Caco-2 (cell line): ENCODE measurements around the gene FAM216A. TPM values are rescaled to one million over a fixed set of nuclear protein-coding genes. Genes with fewer than 3 reads are reported as not detected.

Source experiments
- BruUV-seq: library from RNA; stranded (reverse); fragments of 400-500 nt; replicated peaks from 2 replicates; lab custom pipeline; 2021; lab: Mats Ljungman, UMichigan
- CTCF ChIA-PET: fragments of 300-600 bp; sonication (Branson Sonifier 250); formaldehyde crosslinking; loops from one replicate; lab custom pipeline; 2022; ENCODE audit warnings: antibody characterized with exemption; lab: Charles Lee
- POLR2A ChIA-PET: fragments of 300-600 bp; sonication (Branson Sonifier 250); formaldehyde crosslinking; loops from one replicate; lab custom pipeline; 2022; ENCODE audit warnings: antibody characterized with exemption; lab: Charles Lee
- DNase-seq, 2 experiments: peaks; one replicate each; pipeline versions ENCODE4 v3.0.0 to v3.0.0-alpha.2; 2020 to 2022
- H3K27me3 ChIP-seq: replicated peaks from 2 replicates; pipeline ENCODE4 v1.6.0; 2011; ENCODE audit warnings: low read length; ENCODE audit not compliant: control insufficient read depth, insufficient read depth
- H3K36me3 ChIP-seq: 2 replicates; pipeline ENCODE4 v1.5.1; 2011; ENCODE audit warnings: low read length; ENCODE audit not compliant: control insufficient read depth, insufficient read depth
- H3K4me1 ChIP-seq: fragments of 250-450 bp; sonication (Bioruptor Pico); 2 replicates; pipeline ENCODE4 v1.5.1; 2020; ENCODE audit warnings: mild to moderate bottlenecking
- H3K4me3 ChIP-seq: 2 replicates; pipeline ENCODE4 v1.5.1; 2011; ENCODE audit warnings: low read depth, mild to moderate bottlenecking, control low read depth, low read length
- H3K9me3 ChIP-seq: fragments of 250-450 bp; sonication (Bioruptor Pico); 2 replicates; pipeline ENCODE4 v1.5.1; 2020; ENCODE audit warnings: mild to moderate bottlenecking, moderate library complexity
- H3K27ac Mint-ChIP-seq: one replicate; pipeline ENCODE4 v1.8.0; 2022; ENCODE audit warnings: mixed read lengths; ENCODE audit not compliant: unreplicated experiment
- H3K27me3 Mint-ChIP-seq: one replicate; pipeline ENCODE4 v1.8.0; 2022; ENCODE audit warnings: mixed read lengths; ENCODE audit not compliant: insufficient read depth, unreplicated experiment
- H3K36me3 Mint-ChIP-seq: one replicate; pipeline ENCODE4 v1.8.0; 2022; ENCODE audit warnings: mild to moderate bottlenecking, mixed read lengths; ENCODE audit not compliant: insufficient read depth, unreplicated experiment
- H3K4me1 Mint-ChIP-seq: one replicate; pipeline ENCODE4 v1.8.0; 2022; ENCODE audit warnings: low read depth, mixed read lengths; ENCODE audit not compliant: unreplicated experiment
- H3K4me3 Mint-ChIP-seq: one replicate; pipeline ENCODE4 v1.8.0; 2022; ENCODE audit warnings: mild to moderate bottlenecking, moderate library complexity, mixed read lengths; ENCODE audit not compliant: unreplicated experiment
- H3K9me3 Mint-ChIP-seq: one replicate; pipeline ENCODE4 v1.8.0; 2022; ENCODE audit warnings: mixed read lengths; ENCODE audit not compliant: unreplicated experiment
- intact Hi-C: fragments of 100-400 bp; cut with micrococcal nuclease; formaldehyde crosslinking; loops from one replicate; pipeline ENCODE4 v1.10.0; 2022; ENCODE audit not compliant: unreplicated experiment
- total RNA-seq: library from RNA; stranded (reverse); gene quantifications from 2 replicates; pipeline ENCODE4 v1.2.3, GENCODE V29; 2022
- TF ChIP-seq, protein P1 (sequence below), 2 experiments: fragments of 200-600 bp in 1 of 2; IDR thresholded peaks; 1 replicate in 1 of 2; 2 replicates in 1 of 2; pipeline versions ENCODE4 v1.5.1 to v1.8.0; 2011 to 2022; ENCODE audit warnings: antibody characterized with exemption in 1 of 2, control low read depth in 1 of 2, inconsistent platforms in 1 of 2, low read depth in 1 of 2, low read length in 1 of 2, mild to moderate bottlenecking in 1 of 2, moderate library complexity in 1 of 2; ENCODE audit not compliant: insufficient read depth in 1 of 2, severe bottlenecking in 1 of 2, unreplicated experiment in 1 of 2

FAM216A gene
- total RNA-seq, 1 experiment from 2014 or later = 13.1 TPM

DNA sequence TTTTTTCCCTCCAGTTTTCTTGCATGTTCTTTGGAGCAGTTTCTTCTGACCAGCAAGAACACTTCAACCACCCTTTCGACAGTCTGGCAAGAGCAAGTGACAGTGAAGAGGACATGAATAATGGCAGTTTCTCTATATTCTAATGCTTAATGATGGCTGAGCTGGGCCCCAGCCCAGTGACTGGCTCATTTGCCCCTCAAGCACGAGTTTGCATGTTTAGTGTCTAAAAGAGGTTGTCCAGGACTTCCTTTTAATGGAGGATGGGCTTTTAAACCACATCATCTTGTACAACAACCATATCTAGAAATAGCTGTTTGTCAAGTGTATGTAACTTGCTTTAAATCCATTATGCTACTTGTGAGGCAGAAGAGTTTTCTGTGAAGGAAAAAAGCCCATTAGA, 61.9 kb downstream of the FAM216A start:
- no peaks in the 10 kb centered on the region for H3K27me3 ChIP-seq
- POLR2A ChIA-PET = interaction anchor here (0.5 kb wide), 1 partner anchor 1624 kb away, joined by 3 read pairs; no protein-coding TSS in a partner anchor
- Mint-ChIP-seq H3K4me3 (no peak overlapping the region), H3K27me3 (no peaks in the 10 kb centered on the region), H3K9me3 (no peaks in the 10 kb centered on the region), H3K36me3 (peaks cover 25% of the 10 kb centered on the region), H3K27ac (no peak overlapping the region), H3K4me1 (no peaks in the 10 kb centered on the region)
- no peak overlapping the region for H3K4me3 ChIP-seq
- no TSS peak for BruUV-seq
- H3K36me3 ChIP-seq = no peaks in the 10 kb centered on the region
- TF ChIP-seq, protein P1, sequence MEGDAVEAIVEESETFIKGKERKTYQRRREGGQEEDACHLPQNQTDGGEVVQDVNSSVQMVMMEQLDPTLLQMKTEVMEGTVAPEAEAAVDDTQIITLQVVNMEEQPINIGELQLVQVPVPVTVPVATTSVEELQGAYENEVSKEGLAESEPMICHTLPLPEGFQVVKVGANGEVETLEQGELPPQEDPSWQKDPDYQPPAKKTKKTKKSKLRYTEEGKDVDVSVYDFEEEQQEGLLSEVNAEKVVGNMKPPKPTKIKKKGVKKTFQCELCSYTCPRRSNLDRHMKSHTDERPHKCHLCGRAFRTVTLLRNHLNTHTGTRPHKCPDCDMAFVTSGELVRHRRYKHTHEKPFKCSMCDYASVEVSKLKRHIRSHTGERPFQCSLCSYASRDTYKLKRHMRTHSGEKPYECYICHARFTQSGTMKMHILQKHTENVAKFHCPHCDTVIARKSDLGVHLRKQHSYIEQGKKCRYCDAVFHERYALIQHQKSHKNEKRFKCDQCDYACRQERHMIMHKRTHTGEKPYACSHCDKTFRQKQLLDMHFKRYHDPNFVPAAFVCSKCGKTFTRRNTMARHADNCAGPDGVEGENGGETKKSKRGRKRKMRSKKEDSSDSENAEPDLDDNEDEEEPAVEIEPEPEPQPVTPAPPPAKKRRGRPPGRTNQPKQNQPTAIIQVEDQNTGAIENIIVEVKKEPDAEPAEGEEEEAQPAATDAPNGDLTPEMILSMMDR (IDR thresholded peaks at IDR 0.05; ENCODE audit: insufficient read depth in 1 of 2, low read depth in 1 of 2, low read length in 1 of 2, severe bottlenecking in 1 of 2, unreplicated experiment in 1 of 2) = no peak
- intact Hi-C loops = no loop called here
- peaks cover 11% of the 10 kb centered on the region for H3K4me1 ChIP-seq
- CTCF ChIA-PET = interaction anchor here (0.7 kb wide), 1 partner anchor 71 kb away, joined by 3 read pairs; no protein-coding TSS in a partner anchor
- no peak for DNase-seq
- no peaks in the 10 kb centered on the region for H3K9me3 ChIP-seq

DNA sequence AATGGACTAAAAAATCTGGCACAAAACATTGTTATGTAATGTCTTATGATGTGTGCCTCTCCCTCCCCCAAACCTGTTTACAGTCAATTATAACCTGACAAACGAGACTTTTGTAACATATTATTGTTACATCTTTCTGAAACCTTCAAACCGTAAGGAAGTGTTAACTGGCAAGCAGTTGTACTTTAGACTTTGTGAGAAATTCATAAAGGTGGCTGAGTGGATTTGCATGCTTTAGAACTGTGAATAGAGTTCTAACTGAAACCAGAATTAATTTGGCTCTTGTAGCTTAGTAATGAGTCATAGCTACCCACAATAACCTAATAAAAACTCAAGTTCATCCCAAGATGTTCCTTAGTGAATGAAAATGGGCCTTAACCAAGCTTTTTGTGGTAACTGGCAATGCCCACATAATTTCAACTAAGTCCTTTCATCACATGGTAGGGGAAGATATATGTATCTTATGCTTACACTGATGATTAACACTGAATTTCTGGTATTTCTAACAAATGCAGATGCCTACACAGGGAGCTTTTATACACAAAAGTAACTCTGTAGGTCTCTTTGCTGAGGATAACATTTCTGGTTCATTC, 63.2 kb downstream of the FAM216A start:
- no peaks in the 10 kb centered on the region for H3K4me1 Mint-ChIP-seq
- intact Hi-C loops = no loop called here
- no peaks in the 10 kb centered on the region for H3K27me3 Mint-ChIP-seq
- H3K9me3 ChIP-seq = no peaks in the 10 kb centered on the region
- CTCF ChIA-PET = no interaction called here
- H3K4me1 ChIP-seq = peaks cover 11% of the 10 kb centered on the region
- POLR2A ChIA-PET = no interaction called here
- no peaks in the 10 kb centered on the region for H3K27me3 ChIP-seq
- no peak for DNase-seq
- H3K36me3 Mint-ChIP-seq = peaks cover 32% of the 10 kb centered on the region
- no peak overlapping the region for H3K27ac Mint-ChIP-seq
- H3K9me3 Mint-ChIP-seq = no peaks in the 10 kb centered on the region
- H3K36me3 ChIP-seq = no peaks in the 10 kb centered on the region
- H3K4me3 Mint-ChIP-seq = no peak overlapping the region
- TF ChIP-seq, protein P1 (IDR thresholded peaks at IDR 0.05; ENCODE audit: insufficient read depth in 1 of 2, low read depth in 1 of 2, low read length in 1 of 2, severe bottlenecking in 1 of 2, unreplicated experiment in 1 of 2) = no peak
- H3K4me3 ChIP-seq = no peak overlapping the region
- no TSS peak for BruUV-seq

DNA sequence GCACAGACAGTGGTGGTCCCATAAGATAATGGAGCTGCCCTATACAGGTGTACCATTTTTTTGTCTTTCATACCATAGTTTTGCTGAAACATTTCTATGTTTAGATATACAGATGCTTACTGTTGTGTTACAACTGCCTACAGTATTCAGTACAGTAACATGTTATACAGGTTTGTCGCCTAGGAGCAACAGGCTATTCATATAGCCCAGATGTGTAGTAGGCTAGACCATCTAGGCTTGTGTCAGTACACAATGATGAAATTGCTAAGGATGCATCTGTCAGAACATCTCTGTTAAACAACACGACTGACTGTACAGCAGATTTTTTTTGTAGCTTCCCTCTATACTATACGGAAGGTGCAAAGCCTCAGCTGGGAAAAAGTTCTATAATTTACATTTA, 64.0 kb downstream of the FAM216A start:
- Histone ChIP-seq H3K36me3 (no peaks in the 10 kb centered on the region), H3K9me3 (no peaks in the 10 kb centered on the region), H3K4me3 (no peak overlapping the region), H3K4me1 (peaks cover 11% of the 10 kb centered on the region), H3K27me3 (no peaks in the 10 kb centered on the region)
- H3K27ac Mint-ChIP-seq = no peak overlapping the region
- H3K4me3 Mint-ChIP-seq = no peak overlapping the region
- no peak for DNase-seq
- POLR2A ChIA-PET = no interaction called here
- peaks cover 37% of the 10 kb centered on the region for H3K36me3 Mint-ChIP-seq
- no peaks in the 10 kb centered on the region for H3K27me3 Mint-ChIP-seq
- H3K9me3 Mint-ChIP-seq = no peaks in the 10 kb centered on the region
- CTCF ChIA-PET = no interaction called here
- H3K4me1 Mint-ChIP-seq = no peaks in the 10 kb centered on the region
- TF ChIP-seq, protein P1 (IDR thresholded peaks at IDR 0.05; ENCODE audit: insufficient read depth in 1 of 2, low read depth in 1 of 2, low read length in 1 of 2, severe bottlenecking in 1 of 2, unreplicated experiment in 1 of 2) = no peak
- intact Hi-C loops = no loop called here
- BruUV-seq = no TSS peak
